A549 (cell line): ENCODE measurements around the gene ERVW-1. TPM values are rescaled to one million over a fixed set of nuclear protein-coding genes. Genes with fewer than 3 reads are reported as not detected.

Experiments
- ATAC-seq, 2 experiments: fragments of 200-7000 bp in 1 of 2; fragments of >200 bp in 1 of 2; cut with Nextera tagmentation in 1 of 2; cut with Tn5 transposase in 1 of 2; 3 replicates each; pipeline versions ENCODE4 v1.8.0 to v1.9.1; 2018 to 2020; ENCODE audit warnings: mild to moderate bottlenecking in 1 of 2, moderate library complexity in 1 of 2
- CTCF ChIA-PET: fragments of 300-600 bp; sonication (Branson Sonifier 250); formaldehyde crosslinking; extraction: SDS; loops from one replicate; lab custom pipeline; 2021; ENCODE audit warnings: antibody characterized with exemption, inconsistent platforms; lab: Yijun Ruan, JAX
- POLR2A ChIA-PET: fragments of 350-600 bp; formaldehyde crosslinking; extraction: SDS; loops from one replicate; lab custom pipeline; 2021; ENCODE audit warnings: antibody characterized with exemption, inconsistent platforms; lab: Yijun Ruan, JAX
- DNase-seq, 2 experiments: peaks; one replicate each; pipeline versions ENCODE4 v3.0.0 to v3.0.0-alpha.2; 2011 to 2016; ENCODE audit warnings: low read depth in 1 of 2, low spot score in 1 of 2
- FAIRE-seq: peaks from 2 replicates; lab custom pipeline; 2011; peaks lifted over from hg19 to GRCh38; lab: Jason Lieb, UNC
- H3K27ac ChIP-seq, 2 experiments: fragments of >200 bp; sonication (Bioruptor Twin); formaldehyde crosslinking; 3 replicates each; pipeline ENCODE4 v1.5.1; 2016 to 2017
- H3K4me1 ChIP-seq: fragments of >200 bp; sonication (Bioruptor Twin); formaldehyde crosslinking; 3 replicates; pipeline ENCODE4 v1.6.1; 2016
- H3K4me2 ChIP-seq: fragments of >200 bp; sonication (Bioruptor Twin); formaldehyde crosslinking; 3 replicates; pipeline ENCODE4 v1.6.1; 2016
- H3K4me3 ChIP-seq: fragments of >200 bp; sonication (Bioruptor Twin); formaldehyde crosslinking; 3 replicates; pipeline ENCODE4 v1.5.1; 2016
- H3K9me3 ChIP-seq: fragments of >200 bp; sonication (Bioruptor Twin); formaldehyde crosslinking; 3 replicates; pipeline ENCODE4 v1.6.1; 2016
- ATOH8 ChIP-seq: fragments of 250-450 bp; sonication (Bioruptor Pico); IDR thresholded peaks from 2 replicates; pipeline ENCODE4 v1.5.0; 2020; ENCODE audit warnings: low read depth, mild to moderate bottlenecking, moderate library complexity
- BHLHE40 ChIP-seq: IDR thresholded peaks from 2 replicates; pipeline ENCODE4 v1.6.1; 2012; ENCODE audit warnings: low read depth, low read length, inconsistent platforms
- CBX8 ChIP-seq: fragments of 200-600 bp; sonication (generic); IDR thresholded peaks from 2 replicates; pipeline ENCODE4 v1.6.1; 2016
- CHD2 ChIP-seq: fragments of 150-350 bp; IDR thresholded peaks from 2 replicates; pipeline ENCODE4 v1.6.1; 2014; ENCODE audit warnings: low read length; ENCODE audit not compliant: partially characterized antibody
- CTCF ChIP-seq: fragments of >200 bp; sonication (Bioruptor Twin); formaldehyde crosslinking; IDR thresholded peaks from 3 replicates; pipeline ENCODE4 v1.5.1; 2016
- E2F6 ChIP-seq: IDR thresholded peaks from 2 replicates; pipeline ENCODE4 v1.6.1; 2012; ENCODE audit warnings: low read depth, borderline replicate concordance
- EHF ChIP-seq: fragments of 250-450 bp; sonication (Bioruptor Pico); IDR thresholded peaks from 2 replicates; pipeline ENCODE4 v1.5.0; 2020; ENCODE audit warnings: mild to moderate bottlenecking
- EHMT2 ChIP-seq: fragments of 200-600 bp; sonication (generic); IDR thresholded peaks from 2 replicates; pipeline ENCODE4 v1.6.1; 2016; ENCODE audit warnings: antibody characterized with exemption, low read depth, mild to moderate bottlenecking, moderate library complexity
- HOXB5 ChIP-seq: fragments of 250-450 bp; sonication (Bioruptor Pico); IDR thresholded peaks from 2 replicates; pipeline ENCODE4 v1.5.0; 2020; ENCODE audit warnings: mild to moderate bottlenecking, moderate library complexity
- JUN ChIP-seq, 2 experiments: fragments of >200 bp; sonication (Bioruptor Twin); formaldehyde crosslinking; IDR thresholded peaks; 2 replicates in 1 of 2; 3 replicates in 1 of 2; pipeline ENCODE4 v1.6.1; 2016 to 2017
- KDM5A ChIP-seq: fragments of 200-600 bp; sonication (generic); IDR thresholded peaks from 2 replicates; pipeline ENCODE4 v1.6.1; 2016; ENCODE audit warnings: antibody characterized with exemption, mild to moderate bottlenecking
- MAX ChIP-seq: IDR thresholded peaks from 2 replicates; pipeline ENCODE4 v1.6.1; 2012
- NPAS2 ChIP-seq: fragments of 250-450 bp; sonication (Bioruptor Pico); IDR thresholded peaks from 2 replicates; pipeline ENCODE4 v1.8.0; 2022; ENCODE audit warnings: mild to moderate bottlenecking, moderate library complexity, borderline replicate concordance
- POLR2AphosphoS2 ChIP-seq: conservative IDR thresholded peaks from 2 replicates; pipeline ENCODE4 v1.6.1; 2012; ENCODE audit warnings: low read length, improper control_type of control experiment, inconsistent platforms
- RAD21 ChIP-seq, 2 experiments: fragments of >200 bp in 1 of 2; sonication (Bioruptor Twin) in 1 of 2; formaldehyde crosslinking in 1 of 2; IDR thresholded peaks in 1 of 2; conservative IDR thresholded peaks in 1 of 2; 2 replicates in 1 of 2; 3 replicates in 1 of 2; pipeline ENCODE4 v1.6.1; 2012 to 2018; ENCODE audit warnings: inconsistent platforms in 1 of 2
- RCOR1 ChIP-seq: fragments of 150-350 bp; IDR thresholded peaks from 2 replicates; pipeline ENCODE4 v1.6.1; 2014; ENCODE audit warnings: antibody characterized with exemption, low read length, low read depth
- SMC3 ChIP-seq: fragments of >200 bp; sonication (Bioruptor Twin); formaldehyde crosslinking; IDR thresholded peaks from 3 replicates; pipeline ENCODE4 v1.6.1; 2018; ENCODE audit warnings: inconsistent platforms
- SREBF2 ChIP-seq: fragments of 450-650 bp; IDR thresholded peaks from 2 replicates; pipeline ENCODE4 v1.6.1; 2014; ENCODE audit warnings: mild to moderate bottlenecking, moderate library complexity
- TP53 ChIP-seq: fragments of 250-450 bp; sonication (Bioruptor Pico); IDR thresholded peaks from 2 replicates; pipeline ENCODE4 v1.5.0; 2021; ENCODE audit warnings: mild to moderate bottlenecking, moderate library complexity
- ZC3H11A ChIP-seq: fragments of 450-650 bp; IDR thresholded peaks from 2 replicates; pipeline ENCODE4 v1.6.1; 2014; ENCODE audit warnings: antibody characterized with exemption, mild to moderate bottlenecking
- ZFP36 ChIP-seq: fragments of 450-650 bp; IDR thresholded peaks from 2 replicates; pipeline ENCODE4 v1.6.1; 2014; ENCODE audit warnings: borderline replicate concordance; ENCODE audit not compliant: partially characterized antibody
- ZNF302 ChIP-seq: fragments of 250-450 bp; sonication (Bioruptor Pico); IDR thresholded peaks from 2 replicates; pipeline ENCODE4 v1.9.0; 2021; ENCODE audit warnings: inconsistent platforms, mild to moderate bottlenecking, moderate library complexity
- WGBS: methylation state at CpG from one replicate; pipeline ENCODE4 v1.1.6; 2017; ENCODE audit errors: missing lambda C conversion rate; 5-methylcytosine and 5-hydroxymethylcytosine counted together
- polyA plus RNA-seq, 4 experiments: library from polyadenylated mRNA; depleted of rRNA in 3 of 4; stranded (reverse); fragments of >200 nt; fragmentation: RNase III in 1 of 4; extraction: RNeasy Plus Mini Kit Qiagen cat#74134 plus additional on column Dnase treatment in 1 of 4; gene quantifications; 2 replicates in 3 of 4; 3 replicates in 1 of 4; pipeline ENCODE4 v1.2.3, GENCODE V29; 2011 to 2017

The ERVW-1 gene
- polyA plus RNA-seq, 2 of the 4 experiments (the other 2 are of a cell fraction), result not detected

- no peak for ATAC-seq
- CTCF ChIA-PET, result no interaction called here
- TF ChIP-seq SREBF2 (no peak), ZFP36 (no peak), KDM5A (no peak), RCOR1 (no peak), BHLHE40 (no peak), TP53 (CRISPR knock-in tag) (no peak), SMC3 (no peak), RAD21 (conservative IDR thresholded peaks at IDR 0.05 in 1 of 2, IDR thresholded peaks at IDR 0.05 in 1 of 2) (no peak), CHD2 (no peak), CTCF (no peak)
- H3K4me3 ChIP-seq, result no peak overlapping the region
- H3K9me3 ChIP-seq, result no peaks in the 10 kb centered on the region
- POLR2A ChIA-PET, result no interaction called here
- no peak overlapping the region for H3K4me2 ChIP-seq
- WGBS, result 92% methylated on average over 3 of the region's 3 CpGs
- no peak overlapping the region for H3K27ac ChIP-seq
- no peak for FAIRE-seq
- no peaks in the 10 kb centered on the region for H3K4me1 ChIP-seq
- no peak for DNase-seq
These were observed 15.2 kb downstream of the ERVW-1 start for GRCh38 chr7:92462560-92462959.

- TF ChIP-seq SMC3, result peak; percentile 53; the same call in 2 of the 3 replicates
- peak; percentile 74; the same call in 1 of the 2 replicates for TF ChIP-seq EHMT2
- peak; percentile 80 for TF ChIP-seq CTCF
- no peak for TF ChIP-seq NPAS2
- peak; percentile 61 to 65 for TF ChIP-seq RAD21 (conservative IDR thresholded peaks at IDR 0.05 in 1 of 2, IDR thresholded peaks at IDR 0.05 in 1 of 2)
- 62% methylated on average over 8 of the region's 8 CpGs for WGBS
- DNase-seq (peak; percentile 61 to 66), FAIRE-seq (no peak), ATAC-seq (peak; percentile 90 to 93)
- H3K4me1 ChIP-seq, result no peaks in the 10 kb centered on the region
- H3K9me3 ChIP-seq, result no peaks in the 10 kb centered on the region
- H3K27ac ChIP-seq, result no peak overlapping the region
- ChIA-PET POLR2A (interaction anchor here (1.1 kb wide), 1 partner anchor 67 kb away, joined by 4 read pairs; the partner anchor contains the start of gene RBM48), CTCF (interaction anchor here (0.5 to 2.1 kb wide), 20 partner anchors 10 to 1105 kb away, joined by 3 to 14 read pairs (median 4); partner anchors contain the start of genes GATAD1, PEX1 and RBM48)
- H3K4me2 ChIP-seq, result no peak overlapping the region
- no peak overlapping the region for H3K4me3 ChIP-seq
These were observed 16.4 kb downstream of the ERVW-1 start for GRCh38 chr7:92461027-92462003.

- CTCF ChIA-PET, result interaction anchor here (0.6 to 2.1 kb wide), 10 partner anchors 10 to 1106 kb away, joined by 3 to 14 read pairs (median 6); partner anchors contain the start of gene GATAD1
- ATAC-seq (no peak), FAIRE-seq (no peak), DNase-seq (no peak)
- 89% methylated on average over 4 of the region's 4 CpGs for WGBS
- H3K4me3 ChIP-seq, result no peak overlapping the region
- no peak overlapping the region for H3K4me2 ChIP-seq
- POLR2A ChIA-PET, result no interaction called here
- 0 out of 3 replicates have a peak, but pooled peaks cover 4% of the 10 kb centered on the region for H3K4me1 ChIP-seq
- no peaks in the 10 kb centered on the region for H3K9me3 ChIP-seq
- H3K27ac ChIP-seq, result no peak overlapping the region
- no peak for TF ChIP-seq SREBF2
- TF ChIP-seq ZFP36, result no peak
- no peak for TF ChIP-seq RAD21 (conservative IDR thresholded peaks at IDR 0.05 in 1 of 2, IDR thresholded peaks at IDR 0.05 in 1 of 2)
- no peak for TF ChIP-seq CTCF
- TF ChIP-seq ZNF302, result no peak
- no peak for TF ChIP-seq POLR2AphosphoS2
- no peak for TF ChIP-seq ATOH8 (CRISPR knock-in tag)
- no peak for TF ChIP-seq ZC3H11A
- no peak for TF ChIP-seq JUN (IDR thresholded peaks at IDR 0.05)
- TF ChIP-seq HOXB5, result no peak
- no peak for TF ChIP-seq MAX
- TF ChIP-seq RCOR1, result no peak
- no peak for TF ChIP-seq CBX8
- no peak for TF ChIP-seq E2F6
- TF ChIP-seq EHF, result no peak
These were observed 17.2 kb downstream of the ERVW-1 start for GRCh38 chr7:92460510-92460909.
